Calu3 (cell line): Measurements from ENCODE around the gene CCN2. TPM values are rescaled to one million over a fixed set of nuclear protein-coding genes. Genes with fewer than 3 reads are reported as not detected.
A peak's percentile ranks its signal among the peaks of the same experiment; 100 is the strongest.

ENCODE experiments used
- BruUV-seq: library from RNA; stranded (reverse); fragments of 400-500 nt; replicated peaks from 2 replicates; lab custom pipeline; 2021; lab: Mats Ljungman, UMichigan
- CTCF ChIA-PET: fragments of 300-600 bp; sonication (Branson Sonifier 250); formaldehyde crosslinking; loops from one replicate; lab custom pipeline; 2022; ENCODE audit warnings: antibody characterized with exemption; lab: Charles Lee
- DNase-seq: peaks from one replicate; pipeline ENCODE4 v3.0.0; 2022
- H3K27ac Mint-ChIP-seq: one replicate; pipeline ENCODE4 v1.8.0; 2022; ENCODE audit warnings: mixed read lengths; ENCODE audit not compliant: unreplicated experiment
- H3K27me3 Mint-ChIP-seq: one replicate; pipeline ENCODE4 v1.8.0; 2022; ENCODE audit warnings: mixed read lengths; ENCODE audit not compliant: unreplicated experiment
- H3K36me3 Mint-ChIP-seq: one replicate; pipeline ENCODE4 v1.8.0; 2022; ENCODE audit warnings: mild to moderate bottlenecking, moderate library complexity, mixed read lengths; ENCODE audit not compliant: insufficient read depth, unreplicated experiment
- H3K4me1 Mint-ChIP-seq: one replicate; pipeline ENCODE4 v1.8.0; 2022; ENCODE audit warnings: mild to moderate bottlenecking, low read depth, mixed read lengths; ENCODE audit not compliant: unreplicated experiment
- H3K4me3 Mint-ChIP-seq: one replicate; pipeline ENCODE4 v1.8.0; 2022; ENCODE audit warnings: mild to moderate bottlenecking, low read depth, moderate library complexity, mixed read lengths; ENCODE audit not compliant: unreplicated experiment
- H3K9me3 Mint-ChIP-seq: one replicate; pipeline ENCODE4 v1.8.0; 2022; ENCODE audit warnings: low read depth, mixed read lengths; ENCODE audit not compliant: unreplicated experiment
- intact Hi-C: fragments of 100-400 bp; cut with micrococcal nuclease; formaldehyde crosslinking; loops from one replicate; pipeline ENCODE4 v1.10.0; 2022; ENCODE audit not compliant: unreplicated experiment
- total RNA-seq: library from RNA; stranded (reverse); gene quantifications from 2 replicates; pipeline ENCODE4 v1.2.3, GENCODE V29; 2022
- TF ChIP-seq, protein P1 (sequence below): fragments of 200-600 bp; IDR thresholded peaks from one replicate; pipeline ENCODE4 v1.8.0; 2022; ENCODE audit warnings: antibody characterized with exemption; ENCODE audit not compliant: unreplicated experiment

Gene CCN2
- total RNA-seq, 1 experiment from 2014 or later, result 373 TPM

DNA sequence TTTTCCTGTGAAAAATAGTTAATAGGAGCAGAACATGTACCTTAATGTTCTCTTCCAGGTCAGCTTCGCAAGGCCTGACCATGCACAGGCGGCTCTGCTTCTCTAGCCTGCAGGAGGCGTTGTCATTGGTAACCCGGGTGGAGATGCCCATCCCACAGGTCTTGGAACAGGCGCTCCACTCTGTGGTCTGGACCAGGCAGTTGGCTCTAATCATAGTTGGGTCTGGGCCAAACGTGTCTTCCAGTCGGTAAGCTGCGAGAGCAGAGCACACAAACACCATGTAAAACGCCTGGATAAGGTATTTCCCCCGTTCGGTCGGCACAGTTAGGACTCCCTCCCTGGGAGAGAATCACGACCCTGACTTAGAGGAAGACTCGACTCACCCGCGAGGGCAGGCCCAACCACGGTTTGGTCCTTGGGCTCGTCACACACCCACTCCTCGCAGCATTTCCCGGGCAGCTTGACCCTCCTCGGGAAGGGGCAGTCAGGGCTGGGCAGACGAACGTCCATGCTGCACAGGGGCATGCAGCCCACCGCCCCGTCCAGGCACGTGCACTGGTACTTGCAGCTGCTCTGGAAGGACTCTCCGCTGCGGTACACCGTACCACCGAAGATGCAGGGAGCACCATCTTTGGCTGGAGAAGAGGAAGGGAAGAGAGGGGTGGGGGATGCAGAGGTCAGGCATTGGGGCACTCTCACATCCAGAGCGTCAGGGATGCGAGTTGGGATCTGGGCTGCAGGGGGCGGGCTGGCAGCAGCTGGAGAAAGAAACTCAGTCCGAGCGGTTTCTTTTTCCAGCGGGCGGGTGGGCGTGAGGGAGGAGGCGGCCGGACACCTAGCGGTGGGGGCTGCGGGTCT, 1.0 kb downstream of the CCN2 start:
- TF ChIP-seq, protein P1, sequence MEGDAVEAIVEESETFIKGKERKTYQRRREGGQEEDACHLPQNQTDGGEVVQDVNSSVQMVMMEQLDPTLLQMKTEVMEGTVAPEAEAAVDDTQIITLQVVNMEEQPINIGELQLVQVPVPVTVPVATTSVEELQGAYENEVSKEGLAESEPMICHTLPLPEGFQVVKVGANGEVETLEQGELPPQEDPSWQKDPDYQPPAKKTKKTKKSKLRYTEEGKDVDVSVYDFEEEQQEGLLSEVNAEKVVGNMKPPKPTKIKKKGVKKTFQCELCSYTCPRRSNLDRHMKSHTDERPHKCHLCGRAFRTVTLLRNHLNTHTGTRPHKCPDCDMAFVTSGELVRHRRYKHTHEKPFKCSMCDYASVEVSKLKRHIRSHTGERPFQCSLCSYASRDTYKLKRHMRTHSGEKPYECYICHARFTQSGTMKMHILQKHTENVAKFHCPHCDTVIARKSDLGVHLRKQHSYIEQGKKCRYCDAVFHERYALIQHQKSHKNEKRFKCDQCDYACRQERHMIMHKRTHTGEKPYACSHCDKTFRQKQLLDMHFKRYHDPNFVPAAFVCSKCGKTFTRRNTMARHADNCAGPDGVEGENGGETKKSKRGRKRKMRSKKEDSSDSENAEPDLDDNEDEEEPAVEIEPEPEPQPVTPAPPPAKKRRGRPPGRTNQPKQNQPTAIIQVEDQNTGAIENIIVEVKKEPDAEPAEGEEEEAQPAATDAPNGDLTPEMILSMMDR, result no peak
- Mint-ChIP-seq H3K36me3 (peaks cover 64% of the 10 kb centered on the region), H3K9me3 (no peaks in the 10 kb centered on the region), H3K27me3 (no peaks in the 10 kb centered on the region), H3K4me3 (peak overlapping the region; percentile 85), H3K27ac (peak overlapping the region; percentile 94), H3K4me1 (peaks cover 54% of the 10 kb centered on the region)
- no TSS peak for BruUV-seq
- intact Hi-C loops, result loop anchor here (2.0 to 10.0 kb wide), 2 partner anchors 211 to 265 kb away; no protein-coding TSS in a partner anchor
- peak; percentile 80 for DNase-seq
- CTCF ChIA-PET, result interaction anchor here (1.0 to 2.7 kb wide), 6 partner anchors 9 to 310 kb away, joined by 3 to 12 read pairs (median 7); no protein-coding TSS in a partner anchor

DNA sequence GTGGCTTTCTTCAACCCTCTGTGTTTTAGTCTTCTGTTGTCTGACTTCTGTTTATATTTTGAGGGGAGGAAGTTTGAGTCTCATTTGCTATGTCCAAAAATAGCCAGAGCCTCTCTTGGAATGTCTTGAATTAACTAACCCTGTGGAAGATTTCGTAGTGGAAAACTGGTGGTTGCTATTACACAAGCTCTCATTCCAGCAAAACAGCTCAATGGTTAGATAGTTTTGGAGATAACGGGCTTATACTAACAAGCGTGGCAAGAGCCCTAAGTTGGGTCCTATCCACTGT, 1.6 kb downstream of the CCN2 start:
- TF ChIP-seq, protein P1, result no peak
- CTCF ChIA-PET, result interaction anchor here (0.8 to 2.7 kb wide), 4 partner anchors 31 to 311 kb away, joined by 3 to 12 read pairs (median 6); no protein-coding TSS in a partner anchor
- DNase-seq, result no peak
- peaks cover 61% of the 10 kb centered on the region for H3K36me3 Mint-ChIP-seq
- BruUV-seq, result no TSS peak
- H3K27ac Mint-ChIP-seq, result peak overlapping the region; percentile 94
- no peaks in the 10 kb centered on the region for H3K27me3 Mint-ChIP-seq
- H3K9me3 Mint-ChIP-seq, result no peaks in the 10 kb centered on the region
- H3K4me1 Mint-ChIP-seq, result peaks cover 48% of the 10 kb centered on the region
- H3K4me3 Mint-ChIP-seq, result peak overlapping the region; percentile 85
- intact Hi-C loops, result no loop called here

DNA sequence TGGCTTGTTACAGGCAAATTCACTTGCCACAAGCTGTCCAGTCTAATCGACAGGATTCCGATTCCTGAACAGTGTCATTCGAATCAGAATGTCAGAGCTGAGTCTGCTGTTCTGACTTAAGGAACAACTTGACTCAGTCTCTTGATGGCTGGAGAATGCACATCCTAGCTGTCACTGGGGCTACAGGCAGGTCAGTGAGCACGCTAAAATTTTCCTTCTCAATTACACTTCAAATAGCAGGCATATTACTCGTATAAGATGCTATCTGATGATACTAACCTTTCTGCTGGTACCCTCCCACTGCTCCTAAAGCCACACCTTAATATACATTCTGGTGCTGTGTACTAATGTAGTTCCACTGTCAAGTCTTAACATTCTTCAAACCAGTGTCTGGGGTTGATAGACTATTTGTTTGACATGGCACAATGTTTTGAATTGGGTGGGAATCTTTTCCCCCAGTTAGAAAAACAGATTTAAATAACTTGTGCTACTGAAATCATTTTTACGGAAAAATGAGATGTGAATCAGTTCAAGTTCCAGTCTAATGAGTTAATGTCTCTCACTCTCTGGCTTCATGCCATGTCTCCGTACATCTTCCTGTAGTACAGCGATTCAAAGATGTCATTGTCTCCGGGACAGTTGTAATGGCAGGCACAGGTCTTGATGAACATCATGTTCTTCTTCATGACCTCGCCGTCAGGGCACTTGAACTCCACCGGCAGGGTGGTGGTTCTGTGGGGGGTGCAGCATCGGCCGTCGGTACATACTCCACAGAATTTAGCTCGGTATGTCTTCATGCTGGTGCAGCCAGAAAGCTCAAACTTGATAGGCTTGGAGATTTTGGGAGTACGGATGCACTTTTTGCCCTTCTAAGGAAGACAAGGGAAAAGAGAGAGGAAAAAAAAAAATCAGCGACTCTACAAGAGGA, 2.2 kb downstream of the CCN2 start:
- H3K27ac Mint-ChIP-seq, result peak overlapping the region; percentile 94
- DNase-seq, result peak; percentile 52

More for the DNA sequence above, 2.2 kb downstream of the CCN2 start:
- TF ChIP-seq, protein P1, result no peak
- CTCF ChIA-PET, result interaction anchor here (0.8 to 2.7 kb wide), 5 partner anchors 32 to 312 kb away, joined by 3 to 12 read pairs (median 5); no protein-coding TSS in a partner anchor
- no peaks in the 10 kb centered on the region for H3K27me3 Mint-ChIP-seq
- peak overlapping the region; percentile 85 for H3K4me3 Mint-ChIP-seq
- BruUV-seq, result TSS peak; percentile 67
- peaks cover 42% of the 10 kb centered on the region for H3K4me1 Mint-ChIP-seq
- intact Hi-C loops, result no loop called here
- H3K36me3 Mint-ChIP-seq, result peaks cover 57% of the 10 kb centered on the region
- H3K9me3 Mint-ChIP-seq, result no peaks in the 10 kb centered on the region
